ENCODE data around the gene FAM200A.

GRCh38 chr7:99563650-99564049 lies 11.7 kb upstream of the FAM200A start:
- TF ChIP-seq CTCF (conservative IDR thresholded peaks at IDR 0.05; ENCODE audit: low read depth, low read length) (no peak), EZH2 (IDR thresholded peaks at IDR 0.05; ENCODE audit: borderline replicate concordance, low read depth, low read length, poor library complexity, severe bottlenecking) (no peak)

Data from A673 (cell line).